ENCODE results near the gene EPB41L4A. TPM values are rescaled to one million over a fixed set of nuclear protein-coding genes. Genes with fewer than 3 reads are reported as not detected.

The EPB41L4A gene
- total and polyA plus RNA-seq, 2 donors from 2014 or later: 10.2 to 39.0 TPM

GRCh38 chr5:112306956-112307355, 112.1 kb downstream of the EPB41L4A start:
- H3K27ac ChIP-seq (ENCODE audit: low read depth in 2 of 2, low read length in 2 of 2): no peak overlapping the region
- no peak overlapping the region for H3K9ac ChIP-seq (ENCODE audit: low read length in 3 of 3)
- DNase-seq (no peak), FAIRE-seq (no peak)
- no peaks in the 10 kb centered on the region for H3K4me1 ChIP-seq (ENCODE audit: control insufficient read depth in 2 of 3, insufficient read depth in 2 of 3, low read depth in 1 of 3, low read length in 3 of 3)
- TF ChIP-seq, protein P1, sequence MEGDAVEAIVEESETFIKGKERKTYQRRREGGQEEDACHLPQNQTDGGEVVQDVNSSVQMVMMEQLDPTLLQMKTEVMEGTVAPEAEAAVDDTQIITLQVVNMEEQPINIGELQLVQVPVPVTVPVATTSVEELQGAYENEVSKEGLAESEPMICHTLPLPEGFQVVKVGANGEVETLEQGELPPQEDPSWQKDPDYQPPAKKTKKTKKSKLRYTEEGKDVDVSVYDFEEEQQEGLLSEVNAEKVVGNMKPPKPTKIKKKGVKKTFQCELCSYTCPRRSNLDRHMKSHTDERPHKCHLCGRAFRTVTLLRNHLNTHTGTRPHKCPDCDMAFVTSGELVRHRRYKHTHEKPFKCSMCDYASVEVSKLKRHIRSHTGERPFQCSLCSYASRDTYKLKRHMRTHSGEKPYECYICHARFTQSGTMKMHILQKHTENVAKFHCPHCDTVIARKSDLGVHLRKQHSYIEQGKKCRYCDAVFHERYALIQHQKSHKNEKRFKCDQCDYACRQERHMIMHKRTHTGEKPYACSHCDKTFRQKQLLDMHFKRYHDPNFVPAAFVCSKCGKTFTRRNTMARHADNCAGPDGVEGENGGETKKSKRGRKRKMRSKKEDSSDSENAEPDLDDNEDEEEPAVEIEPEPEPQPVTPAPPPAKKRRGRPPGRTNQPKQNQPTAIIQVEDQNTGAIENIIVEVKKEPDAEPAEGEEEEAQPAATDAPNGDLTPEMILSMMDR (IDR thresholded peaks at IDR 0.05; ENCODE audit: borderline replicate concordance, extremely low read depth, insufficient read depth): no peak
- no peaks in the 10 kb centered on the region for H3K27me3 ChIP-seq (ENCODE audit: control insufficient read depth, insufficient read depth, low read length)
- intact Hi-C loops (cut with DNase I): no loop called here
- no peaks in the 10 kb centered on the region for H3K9me3 ChIP-seq (ENCODE audit: control insufficient read depth in 2 of 3, insufficient read depth in 1 of 3, low read length in 3 of 3)
- no peak overlapping the region for H3K4me3 ChIP-seq (ENCODE audit: low read length in 3 of 3)
- H3K36me3 ChIP-seq (ENCODE audit: control insufficient read depth in 2 of 3, insufficient read depth in 3 of 3, low read length in 3 of 3): no peaks in the 10 kb centered on the region

DNA sequence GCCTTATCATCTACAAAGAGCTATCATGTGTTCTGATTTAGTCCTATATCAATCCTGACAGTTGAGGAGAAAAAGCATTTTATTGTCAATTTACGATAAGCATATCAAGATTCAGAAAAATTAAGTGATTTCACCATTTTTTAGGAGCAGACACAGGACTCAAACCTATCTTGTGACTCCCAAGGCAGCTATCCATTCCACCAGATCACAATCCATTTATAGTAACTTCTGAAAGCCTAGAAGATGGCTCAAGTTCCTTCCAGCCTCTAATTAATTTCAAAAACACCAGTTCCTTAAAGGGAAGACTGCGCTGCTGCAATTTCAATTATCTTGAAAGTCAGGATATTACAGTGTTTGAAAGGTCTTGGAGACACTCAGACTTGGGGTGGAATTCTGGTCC, 114.3 kb downstream of the EPB41L4A start:
- Histone ChIP-seq H3K4me3 (ENCODE audit: low read length in 3 of 3) (no peak overlapping the region), H3K9ac (ENCODE audit: low read length in 3 of 3) (no peak overlapping the region)

DNA sequence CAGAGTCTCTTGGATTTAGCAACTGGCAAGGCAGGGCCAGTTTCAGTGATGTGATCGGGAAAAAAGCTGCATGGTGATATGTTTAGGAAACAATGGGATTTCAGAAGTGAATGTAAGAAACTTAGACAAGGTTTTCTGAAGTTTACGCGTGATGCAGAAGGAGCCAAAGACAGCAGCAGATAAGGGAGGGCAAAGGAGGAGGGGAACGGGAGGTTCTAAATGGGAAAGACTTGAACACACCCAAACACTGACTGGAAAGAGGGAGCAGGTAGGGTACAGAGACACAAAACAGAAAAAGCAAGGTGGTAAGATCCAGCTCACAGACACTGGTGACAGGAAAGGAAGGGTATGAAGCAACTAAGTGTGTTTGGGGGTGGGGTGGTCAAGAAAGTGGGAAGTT, 115.4 kb downstream of the EPB41L4A start:
- no peak for FAIRE-seq
- intact Hi-C loops (cut with DNase I): no loop called here

More for the DNA sequence above, 114.3 kb downstream of the EPB41L4A start:
- H3K27me3 ChIP-seq (ENCODE audit: control insufficient read depth, insufficient read depth, low read length): no peaks in the 10 kb centered on the region
- DNase-seq (no peak), FAIRE-seq (no peak)
- intact Hi-C loops (cut with DNase I): no loop called here
- no peaks in the 10 kb centered on the region for H3K36me3 ChIP-seq (ENCODE audit: control insufficient read depth in 2 of 3, insufficient read depth in 3 of 3, low read length in 3 of 3)
- H3K27ac ChIP-seq (ENCODE audit: low read depth in 2 of 2, low read length in 2 of 2): no peak overlapping the region
- no peaks in the 10 kb centered on the region for H3K4me1 ChIP-seq (ENCODE audit: control insufficient read depth in 2 of 3, insufficient read depth in 2 of 3, low read depth in 1 of 3, low read length in 3 of 3)
- TF ChIP-seq, protein P1 (IDR thresholded peaks at IDR 0.05; ENCODE audit: borderline replicate concordance, extremely low read depth, insufficient read depth): no peak
- H3K9me3 ChIP-seq (ENCODE audit: control insufficient read depth in 2 of 3, insufficient read depth in 1 of 3, low read length in 3 of 3): no peaks in the 10 kb centered on the region

More for the DNA sequence above, 115.4 kb downstream of the EPB41L4A start:
- no peaks in the 10 kb centered on the region for H3K36me3 ChIP-seq (ENCODE audit: control insufficient read depth in 2 of 3, insufficient read depth in 3 of 3, low read length in 3 of 3)
- TF ChIP-seq, protein P1 (IDR thresholded peaks at IDR 0.05; ENCODE audit: borderline replicate concordance, extremely low read depth, insufficient read depth): no peak
- DNase-seq: no peak
- H3K4me3 ChIP-seq (ENCODE audit: low read length in 3 of 3): no peak overlapping the region
- H3K9ac ChIP-seq (ENCODE audit: low read length in 3 of 3): no peak overlapping the region
- no peaks in the 10 kb centered on the region for H3K27me3 ChIP-seq (ENCODE audit: control insufficient read depth, insufficient read depth, low read length)
- H3K9me3 ChIP-seq (ENCODE audit: control insufficient read depth in 2 of 3, insufficient read depth in 1 of 3, low read length in 3 of 3): no peaks in the 10 kb centered on the region
- no peaks in the 10 kb centered on the region for H3K4me1 ChIP-seq (ENCODE audit: control insufficient read depth in 2 of 3, insufficient read depth in 2 of 3, low read depth in 1 of 3, low read length in 3 of 3)
- H3K27ac ChIP-seq (ENCODE audit: low read depth in 2 of 2, low read length in 2 of 2): no peak overlapping the region
